ENCODE data around the gene ACKR2. TPM values are rescaled to one million over a fixed set of nuclear protein-coding genes. Genes with fewer than 3 reads are reported as not detected.

The ACKR2 gene
- polyA plus RNA-seq, 1 donor (not counting 4 experiments of a cell fraction or from before 2014, with no cell fraction given): 0.22 TPM

- Histone ChIP-seq H3K27me3 (ENCODE audit: control insufficient read depth, extremely low read depth, insufficient read depth, low read length) (peaks cover 20% of the 10 kb centered on the region), H3K4me2 (ENCODE audit: control insufficient read depth, extremely low read depth, insufficient read depth, low read depth, low read length) (no peak overlapping the region)
Observed at GRCh38 chr3:42871592-42872196, 62.4 kb downstream of the ACKR2 start.

DNA sequence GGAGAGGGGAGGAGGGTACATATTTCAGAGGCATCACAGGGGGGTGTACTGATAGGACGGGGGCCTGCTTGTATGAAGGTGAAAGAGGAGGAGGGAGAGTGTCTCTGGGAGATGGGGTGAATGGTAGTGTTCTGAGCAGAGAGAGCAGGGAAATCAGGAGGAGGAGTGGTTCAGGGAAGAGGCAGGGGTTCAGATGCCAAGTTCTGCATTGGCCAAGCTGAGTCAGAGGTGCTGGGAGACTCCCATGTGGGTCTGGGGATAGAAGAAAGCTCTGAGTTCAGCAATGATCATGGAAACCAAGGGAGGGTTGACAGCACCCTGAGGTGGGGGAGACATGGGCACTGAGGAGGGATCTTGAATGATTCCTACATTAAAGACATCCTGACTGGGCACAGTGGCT lies 63.5 kb downstream of the ACKR2 start:
- Histone ChIP-seq H3K4me3 (ENCODE audit: control insufficient read depth in 2 of 3, extremely low read depth in 1 of 3, insufficient read depth in 2 of 3, low read depth in 1 of 3, low read length in 3 of 3) (no peak overlapping the region), H3K9me3 (ENCODE audit: control insufficient read depth, low read depth, low read length) (no peaks in the 10 kb centered on the region), H3K27me3 (ENCODE audit: control insufficient read depth, extremely low read depth, insufficient read depth, low read length) (peaks cover 18% of the 10 kb centered on the region), H3K79me2 (ENCODE audit: control insufficient read depth, insufficient read depth, low read length) (no peaks in the 10 kb centered on the region), H3K4me1 (ENCODE audit: control insufficient read depth, extremely low read depth, insufficient read depth, low read length) (no peaks in the 10 kb centered on the region), H3K9ac (ENCODE audit: control insufficient read depth, extremely low read depth, insufficient read depth, low read length) (no peak overlapping the region), H3K36me3 (ENCODE audit: control insufficient read depth in 2 of 2, extremely low read depth in 1 of 2, insufficient read depth in 2 of 2, low read length in 2 of 2) (no peaks in the 10 kb centered on the region), H3K27ac (ENCODE audit: control insufficient read depth, insufficient read depth, low read length) (no peak overlapping the region), H3K4me2 (ENCODE audit: control insufficient read depth, extremely low read depth, insufficient read depth, low read depth, low read length) (no peak overlapping the region), H2AFZ (ENCODE audit: control insufficient read depth, low read length) (no peak overlapping the region), H3K9me1 (ENCODE audit: control insufficient read depth, extremely low read depth, insufficient read depth, low read length) (no peaks in the 10 kb centered on the region), H4K20me1 (ENCODE audit: control insufficient read depth, extremely low read depth, insufficient read depth, low read length) (no peaks in the 10 kb centered on the region)
- dilution Hi-C loops (cut with MboI; ENCODE audit: extremely low pct_ligation_motif_present, low sequenced_read_pairs): no loop called here
- TF ChIP-seq, protein P1, sequence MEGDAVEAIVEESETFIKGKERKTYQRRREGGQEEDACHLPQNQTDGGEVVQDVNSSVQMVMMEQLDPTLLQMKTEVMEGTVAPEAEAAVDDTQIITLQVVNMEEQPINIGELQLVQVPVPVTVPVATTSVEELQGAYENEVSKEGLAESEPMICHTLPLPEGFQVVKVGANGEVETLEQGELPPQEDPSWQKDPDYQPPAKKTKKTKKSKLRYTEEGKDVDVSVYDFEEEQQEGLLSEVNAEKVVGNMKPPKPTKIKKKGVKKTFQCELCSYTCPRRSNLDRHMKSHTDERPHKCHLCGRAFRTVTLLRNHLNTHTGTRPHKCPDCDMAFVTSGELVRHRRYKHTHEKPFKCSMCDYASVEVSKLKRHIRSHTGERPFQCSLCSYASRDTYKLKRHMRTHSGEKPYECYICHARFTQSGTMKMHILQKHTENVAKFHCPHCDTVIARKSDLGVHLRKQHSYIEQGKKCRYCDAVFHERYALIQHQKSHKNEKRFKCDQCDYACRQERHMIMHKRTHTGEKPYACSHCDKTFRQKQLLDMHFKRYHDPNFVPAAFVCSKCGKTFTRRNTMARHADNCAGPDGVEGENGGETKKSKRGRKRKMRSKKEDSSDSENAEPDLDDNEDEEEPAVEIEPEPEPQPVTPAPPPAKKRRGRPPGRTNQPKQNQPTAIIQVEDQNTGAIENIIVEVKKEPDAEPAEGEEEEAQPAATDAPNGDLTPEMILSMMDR (optimal IDR thresholded peaks at IDR 0.05 in 1 of 3, IDR thresholded peaks at IDR 0.05 in 1 of 3, conservative IDR thresholded peaks at IDR 0.05 in 1 of 3; ENCODE audit: extremely low read depth in 1 of 3, insufficient read depth in 2 of 3, low read length in 3 of 3): no peak
- TF ChIP-seq EZH2 (IDR thresholded peaks at IDR 0.05; ENCODE audit: low read length): no peak
- no peak for FAIRE-seq
- no peak for DNase-seq (ENCODE audit: low read depth, low spot score)

More at GRCh38 chr3:42871592-42872196, 62.4 kb downstream of the ACKR2 start:
- DNase-seq (ENCODE audit: low read depth, low spot score): no peak
- dilution Hi-C loops (cut with MboI; ENCODE audit: extremely low pct_ligation_motif_present, low sequenced_read_pairs): no loop called here
- no peak for TF ChIP-seq EZH2 (IDR thresholded peaks at IDR 0.05; ENCODE audit: low read length)
- TF ChIP-seq, protein P1 (optimal IDR thresholded peaks at IDR 0.05 in 1 of 3, IDR thresholded peaks at IDR 0.05 in 1 of 3, conservative IDR thresholded peaks at IDR 0.05 in 1 of 3; ENCODE audit: extremely low read depth in 1 of 3, insufficient read depth in 2 of 3, low read length in 3 of 3): no peak
- no peaks in the 10 kb centered on the region for H3K4me1 ChIP-seq (ENCODE audit: control insufficient read depth, extremely low read depth, insufficient read depth, low read length)
- H3K79me2 ChIP-seq (ENCODE audit: control insufficient read depth, insufficient read depth, low read length): no peaks in the 10 kb centered on the region
- H3K4me3 ChIP-seq (ENCODE audit: control insufficient read depth in 2 of 3, extremely low read depth in 1 of 3, insufficient read depth in 2 of 3, low read depth in 1 of 3, low read length in 3 of 3): no peak overlapping the region
- no peak for FAIRE-seq
- H4K20me1 ChIP-seq (ENCODE audit: control insufficient read depth, extremely low read depth, insufficient read depth, low read length): no peaks in the 10 kb centered on the region
- H3K9me1 ChIP-seq (ENCODE audit: control insufficient read depth, extremely low read depth, insufficient read depth, low read length): no peaks in the 10 kb centered on the region
- H2AFZ ChIP-seq (ENCODE audit: control insufficient read depth, low read length): no peak overlapping the region
- no peak overlapping the region for H3K27ac ChIP-seq (ENCODE audit: control insufficient read depth, insufficient read depth, low read length)
- no peaks in the 10 kb centered on the region for H3K36me3 ChIP-seq (ENCODE audit: control insufficient read depth in 2 of 2, extremely low read depth in 1 of 2, insufficient read depth in 2 of 2, low read length in 2 of 2)
- no peak overlapping the region for H3K9ac ChIP-seq (ENCODE audit: control insufficient read depth, extremely low read depth, insufficient read depth, low read length)
- no peaks in the 10 kb centered on the region for H3K9me3 ChIP-seq (ENCODE audit: control insufficient read depth, low read depth, low read length)

All from keratinocyte (primary cell).